GM12801 (cell line): ENCODE data around the gene GRWD1.

Experiments used
- CTCF ChIP-seq: IDR thresholded peaks from one replicate; pipeline ENCODE4 v1.5.1; 2011; ENCODE audit warnings: control low read depth; ENCODE audit not compliant: insufficient read length; ENCODE audit errors: extremely low read depth

GRWD1 gene

GRCh38 chr19:48400018-48400742 lies 45.6 kb upstream of the GRWD1 start:
- TF ChIP-seq CTCF = no peak

GRCh38 chr19:48401287-48401686 lies 44.5 kb upstream of the GRWD1 start:
- TF ChIP-seq CTCF = no peak

- no peak for TF ChIP-seq CTCF
These were observed 42.2 kb upstream of the GRWD1 start for GRCh38 chr19:48403606-48404005.

GRCh38 chr19:48405010-48405659 lies 40.6 kb upstream of the GRWD1 start:
- TF ChIP-seq CTCF = no peak

GRCh38 chr19:48405850-48406249 lies 39.9 kb upstream of the GRWD1 start:
- TF ChIP-seq CTCF = no peak

GRCh38 chr19:48413879-48414587 lies 31.8 kb upstream of the GRWD1 start:
- no peak for TF ChIP-seq CTCF

GRCh38 chr19:48415395-48415794 lies 30.4 kb upstream of the GRWD1 start:
- TF ChIP-seq CTCF = no peak
